HepG2 (cell line): ENCODE results near the gene MACROD2.

Source experiments
- BRCA1 ChIP-seq: sonication (generic); formaldehyde crosslinking; IDR thresholded peaks from 2 replicates; pipeline ENCODE4 v1.4.0; 2020; ENCODE audit warnings: missing genetic modification reagents
- CEBPB ChIP-seq: IDR thresholded peaks from 2 replicates; pipeline ENCODE4 v1.6.1; 2011; ENCODE audit warnings: low read depth, low read length, improper control_type of control experiment, borderline replicate concordance
- E2F5 ChIP-seq: sonication (generic); formaldehyde crosslinking; conservative IDR thresholded peaks from 2 replicates; pipeline ENCODE4 v1.4.0; 2020; ENCODE audit warnings: missing genetic modification reagents
- EP300 ChIP-seq, 3 experiments: sonication (generic) in 1 of 3; formaldehyde crosslinking in 1 of 3; IDR thresholded peaks; 2 replicates each; pipeline versions ENCODE4 v1.5.1 to v1.6.1; 2011 to 2020; ENCODE audit warnings: low read depth in 2 of 3, low read length in 2 of 3, borderline replicate concordance in 1 of 3, improper control_type of control experiment in 1 of 3, mild to moderate bottlenecking in 1 of 3, missing genetic modification reagents in 1 of 3, moderate library complexity in 1 of 3
- FOXM1 ChIP-seq: sonication (generic); formaldehyde crosslinking; IDR thresholded peaks from 2 replicates; pipeline ENCODE4 v1.5.0; 2020; ENCODE audit warnings: missing genetic modification reagents
- GATAD1 ChIP-seq: IDR thresholded peaks from 2 replicates; pipeline ENCODE4 v1.6.1; 2016; ENCODE audit warnings: missing genetic modification reagents, missing compliant biosample characterization
- MAX ChIP-seq: IDR thresholded peaks from 2 replicates; pipeline ENCODE4 v1.6.1; 2012; ENCODE audit warnings: inconsistent platforms
- MLX ChIP-seq: IDR thresholded peaks from 2 replicates; pipeline ENCODE4 v1.6.1; 2016
- MYC ChIP-seq: sonication (generic); formaldehyde crosslinking; IDR thresholded peaks from 2 replicates; pipeline ENCODE4 v1.9.0; 2021; ENCODE audit warnings: missing genetic modification reagents, borderline replicate concordance
- POLR2A ChIP-seq, 2 experiments: IDR thresholded peaks; 2 replicates each; pipeline ENCODE4 v1.6.1; 2011; ENCODE audit warnings: low read depth in 2 of 2, low read length in 2 of 2, mild to moderate bottlenecking in 1 of 2, moderate library complexity in 1 of 2; ENCODE audit not compliant: insufficient read depth in 1 of 2
- TARDBP ChIP-seq: sonication (generic); formaldehyde crosslinking; IDR thresholded peaks from 2 replicates; pipeline ENCODE4 v1.8.0; 2022; ENCODE audit warnings: mild to moderate bottlenecking, missing genetic modification reagents
- ZFP90 ChIP-seq: sonication (generic); formaldehyde crosslinking; IDR thresholded peaks from 2 replicates; pipeline ENCODE4 v1.8.0; 2022; ENCODE audit warnings: missing genetic modification reagents, mild to moderate bottlenecking, inconsistent platforms, borderline replicate concordance
- ZNF24 ChIP-seq: fragments of 450-650 bp; IDR thresholded peaks from 2 replicates; pipeline ENCODE4 v1.6.1; 2017; ENCODE audit warnings: antibody characterized with exemption, mild to moderate bottlenecking
- TF ChIP-seq, protein P1 (sequence below): sonication (generic); formaldehyde crosslinking; IDR thresholded peaks from 2 replicates; pipeline ENCODE4 v1.5.0; 2020; ENCODE audit warnings: mild to moderate bottlenecking, missing genetic modification reagents, moderate library complexity

DNA sequence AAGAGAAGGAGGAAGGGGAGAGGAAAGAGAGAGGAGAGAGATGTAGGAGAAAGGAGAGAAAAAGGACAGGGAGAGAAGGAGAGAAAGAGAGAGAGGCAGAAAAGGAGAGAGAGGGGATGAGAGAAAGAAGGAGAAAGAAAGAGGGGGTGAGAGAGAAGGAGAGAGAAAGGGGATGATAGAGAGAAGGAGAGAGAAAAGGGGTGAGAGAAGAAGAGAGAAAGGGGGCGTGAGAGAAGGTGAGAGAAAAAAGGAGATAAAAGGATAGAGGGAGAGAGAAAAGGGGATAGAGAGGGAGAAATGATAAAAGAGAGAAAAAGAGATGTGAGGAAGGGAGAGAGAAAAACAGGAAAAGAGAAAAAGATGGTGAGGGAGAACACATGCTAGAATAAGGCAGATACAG is 1644.5 kb downstream of the MACROD2 start:
- TF ChIP-seq MAX (no peak), ZFP90 (no peak), MYC (no peak), BRCA1 (CRISPR knock-in tag) (no peak), CEBPB (no peak), EP300 (IDR thresholded peaks at IDR 0.05; ENCODE audit: low read depth in 2 of 2, low read length in 2 of 2) (no peak), EP300 (CRISPR knock-in tag; IDR thresholded peaks at IDR 0.05; ENCODE audit: borderline replicate concordance) (no peak), ZNF24 (no peak), FOXM1 (CRISPR knock-in tag) (no peak), MLX (no peak), E2F5 (no peak), POLR2A (IDR thresholded peaks at IDR 0.05; ENCODE audit: insufficient read depth in 1 of 2, low read depth in 2 of 2, low read length in 2 of 2) (no peak), TARDBP (CRISPR knock-in tag) (no peak), GATAD1 (CRISPR knock-in tag) (no peak)
- TF ChIP-seq, protein P1, sequence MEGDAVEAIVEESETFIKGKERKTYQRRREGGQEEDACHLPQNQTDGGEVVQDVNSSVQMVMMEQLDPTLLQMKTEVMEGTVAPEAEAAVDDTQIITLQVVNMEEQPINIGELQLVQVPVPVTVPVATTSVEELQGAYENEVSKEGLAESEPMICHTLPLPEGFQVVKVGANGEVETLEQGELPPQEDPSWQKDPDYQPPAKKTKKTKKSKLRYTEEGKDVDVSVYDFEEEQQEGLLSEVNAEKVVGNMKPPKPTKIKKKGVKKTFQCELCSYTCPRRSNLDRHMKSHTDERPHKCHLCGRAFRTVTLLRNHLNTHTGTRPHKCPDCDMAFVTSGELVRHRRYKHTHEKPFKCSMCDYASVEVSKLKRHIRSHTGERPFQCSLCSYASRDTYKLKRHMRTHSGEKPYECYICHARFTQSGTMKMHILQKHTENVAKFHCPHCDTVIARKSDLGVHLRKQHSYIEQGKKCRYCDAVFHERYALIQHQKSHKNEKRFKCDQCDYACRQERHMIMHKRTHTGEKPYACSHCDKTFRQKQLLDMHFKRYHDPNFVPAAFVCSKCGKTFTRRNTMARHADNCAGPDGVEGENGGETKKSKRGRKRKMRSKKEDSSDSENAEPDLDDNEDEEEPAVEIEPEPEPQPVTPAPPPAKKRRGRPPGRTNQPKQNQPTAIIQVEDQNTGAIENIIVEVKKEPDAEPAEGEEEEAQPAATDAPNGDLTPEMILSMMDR (CRISPR knock-in tag): no peak
